ENCODE results near the gene MAGI1.

The MAGI1 gene

DNA sequence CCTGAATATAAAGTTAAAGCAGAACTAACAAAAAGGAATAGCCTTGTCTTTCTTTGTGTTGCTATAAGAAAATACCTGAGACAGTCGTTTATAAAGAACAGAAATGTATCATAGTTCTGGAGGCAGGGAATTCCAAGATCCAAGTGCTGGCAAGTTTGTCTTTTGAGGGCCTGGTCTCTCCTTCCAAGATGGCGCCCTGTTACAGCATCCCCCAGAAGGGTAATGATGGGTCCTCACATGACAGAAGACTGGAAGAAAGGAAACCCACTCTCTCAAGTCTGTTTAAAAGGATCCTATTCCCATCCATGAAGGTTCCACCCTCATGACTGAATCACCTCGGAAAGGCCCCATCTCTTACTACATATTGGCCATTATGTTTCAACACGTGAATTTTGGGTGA, 435.1 kb downstream of the MAGI1 start:
- DNase-seq: no peak

DNA sequence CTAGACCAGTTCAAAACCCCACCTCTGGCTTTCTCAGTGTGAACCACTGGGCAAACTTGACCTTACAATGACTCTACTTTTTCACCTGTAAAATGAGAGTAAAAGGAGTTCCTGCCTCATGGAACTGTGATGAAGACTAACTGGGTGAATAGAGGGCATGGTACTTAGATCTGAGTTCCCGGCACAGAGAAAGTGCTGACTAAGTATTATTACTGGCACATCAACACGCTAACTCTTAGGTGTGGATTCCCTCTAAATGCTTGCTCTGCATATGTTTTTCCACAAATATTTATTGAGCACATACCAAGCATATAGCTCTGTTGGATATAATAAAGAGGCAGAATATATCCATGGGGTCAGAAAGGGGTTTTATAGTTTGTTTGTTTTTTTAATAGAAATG, 437.8 kb downstream of the MAGI1 start:
- no peak for DNase-seq

DNA sequence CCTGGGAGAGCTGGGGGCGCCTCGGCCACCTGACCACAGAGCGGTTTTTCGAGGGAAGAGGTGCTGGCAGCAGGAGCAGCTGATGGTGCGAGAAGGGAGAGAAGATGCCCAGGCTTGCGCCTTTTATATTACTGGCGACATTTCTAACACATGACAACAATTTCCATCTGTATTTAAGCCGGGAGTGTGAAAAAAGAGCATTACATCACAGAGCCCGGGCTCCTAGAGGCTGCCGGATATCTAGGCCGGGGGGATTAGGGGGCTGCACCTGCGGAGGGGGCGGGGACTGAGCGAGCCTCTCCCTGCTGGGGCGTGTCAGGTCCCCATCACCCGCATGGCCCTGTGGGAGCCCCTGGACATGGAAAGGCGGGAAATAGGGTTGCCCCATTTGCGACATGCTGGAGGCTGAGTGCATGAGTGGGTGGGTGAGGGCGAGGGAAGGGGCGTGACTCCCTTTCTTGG, 440.7 kb downstream of the MAGI1 start:
- no peak for DNase-seq

DNA sequence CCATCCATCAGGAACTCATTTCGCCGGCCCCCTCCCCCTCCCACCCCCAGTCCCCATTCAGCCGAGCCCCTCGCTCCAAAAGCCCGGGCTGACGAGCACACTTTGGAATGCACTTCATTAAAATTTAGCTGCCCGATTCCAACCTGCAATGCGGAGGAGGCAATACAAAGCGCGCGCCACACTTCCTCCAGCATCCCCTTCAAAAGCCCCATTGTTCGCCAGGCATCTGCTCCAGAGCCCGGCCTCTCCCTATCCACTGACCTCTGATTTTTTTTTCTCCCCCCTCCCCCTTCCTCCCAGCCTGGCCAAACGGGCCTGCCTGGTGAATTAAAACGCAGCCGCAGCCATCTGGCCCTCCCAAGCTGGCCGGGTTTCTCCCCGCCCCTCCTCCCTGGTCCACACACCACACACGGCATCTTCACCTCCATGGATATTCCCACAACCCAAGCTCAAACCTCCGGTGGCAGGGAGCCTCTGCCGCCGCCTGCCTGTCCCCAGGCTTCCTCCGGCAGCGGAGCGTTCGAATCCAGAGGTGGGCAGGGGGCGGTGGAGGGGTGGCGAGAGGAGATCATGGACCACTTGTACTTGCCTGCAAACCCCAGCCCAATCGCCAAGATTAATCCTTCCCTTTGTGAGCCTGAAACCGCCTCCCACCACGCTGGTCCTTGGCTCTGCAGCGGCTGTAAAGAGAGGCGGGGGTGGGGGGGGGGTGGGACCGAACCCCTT, 441.3 kb downstream of the MAGI1 start:
- DNase-seq: peak; percentile 2

DNA sequence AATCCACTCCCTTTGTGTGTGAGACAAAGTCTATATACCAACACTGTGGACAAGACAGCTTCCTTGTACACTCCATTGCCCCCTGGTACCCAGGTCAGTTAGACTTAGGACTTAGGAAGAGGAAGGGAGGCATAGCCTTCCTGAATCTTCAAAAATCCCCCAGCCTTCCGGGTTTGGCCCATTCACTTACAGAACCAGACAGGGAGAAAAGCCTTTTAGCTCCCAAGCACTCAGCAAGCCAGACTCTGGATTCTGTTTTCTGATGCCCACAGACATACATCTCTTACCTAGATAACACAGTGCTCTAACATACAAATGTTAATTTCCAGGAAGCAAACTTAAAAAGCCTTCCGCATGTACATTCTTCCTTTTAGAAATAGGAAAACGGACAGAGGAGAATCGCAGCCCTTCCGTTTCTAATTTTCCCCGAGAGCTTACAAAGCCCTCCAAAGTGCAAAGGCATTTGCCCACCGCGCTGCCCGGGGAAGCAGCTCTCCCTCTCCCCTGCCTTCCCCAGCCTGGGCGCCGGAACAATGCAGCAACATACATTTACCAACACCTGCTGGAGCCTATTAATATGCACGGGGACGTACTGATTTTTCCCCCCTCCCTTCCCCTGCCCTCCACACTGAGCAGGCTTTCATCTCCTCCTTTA, 442.0 kb downstream of the MAGI1 start:
- DNase-seq: no peak

DNA sequence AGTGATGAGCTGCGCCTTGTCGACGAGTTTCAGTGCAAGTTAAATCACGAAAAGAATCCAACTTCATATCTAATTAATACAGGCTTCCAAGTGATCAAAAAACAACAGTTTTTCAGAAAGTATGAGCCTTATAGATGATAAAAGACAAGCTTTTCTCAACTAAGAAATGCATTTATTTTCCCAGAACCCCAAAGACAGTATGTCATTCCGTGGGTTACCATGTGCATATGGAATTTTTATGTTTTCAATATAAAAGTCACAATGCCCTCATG, 442.8 kb downstream of the MAGI1 start:
- DNase-seq: no peak

DNA sequence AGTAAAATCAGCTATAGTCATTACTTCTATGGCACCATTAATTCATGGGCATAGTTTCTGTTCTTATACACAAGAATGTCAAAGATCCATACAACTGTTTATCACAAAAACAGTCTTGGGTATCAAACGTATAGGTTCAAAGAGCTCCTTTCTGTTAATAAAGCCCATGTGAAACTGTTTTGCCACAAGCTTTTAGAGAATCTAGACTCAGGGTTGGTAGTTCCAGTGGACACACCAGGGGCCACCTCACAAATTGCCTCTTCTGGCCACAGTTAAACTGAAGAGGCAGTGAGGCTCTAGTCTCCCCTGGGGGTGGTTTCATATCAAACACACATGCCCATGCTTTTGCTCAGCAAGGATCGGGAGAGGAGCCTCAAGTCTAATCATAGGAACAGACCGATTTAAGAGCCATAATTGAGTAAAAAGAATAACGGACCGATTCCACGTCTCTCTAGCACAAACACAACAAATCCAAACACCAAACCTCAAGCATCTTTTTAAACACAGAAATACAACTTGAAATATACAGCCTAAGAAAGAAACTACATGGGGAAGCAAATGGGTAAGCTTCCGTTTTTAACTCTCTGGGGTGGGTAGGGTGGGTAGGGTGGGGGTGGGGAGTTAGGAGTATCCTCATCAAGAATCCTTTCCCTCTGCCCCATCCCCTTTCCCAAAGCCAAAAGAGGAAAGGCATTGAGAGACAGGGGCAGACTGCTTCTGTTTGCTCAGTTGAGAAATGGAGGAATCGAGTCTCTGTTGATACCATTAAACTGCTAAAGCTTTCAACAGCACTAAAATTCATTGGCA, 443.3 kb downstream of the MAGI1 start:
- no peak for DNase-seq

DNA sequence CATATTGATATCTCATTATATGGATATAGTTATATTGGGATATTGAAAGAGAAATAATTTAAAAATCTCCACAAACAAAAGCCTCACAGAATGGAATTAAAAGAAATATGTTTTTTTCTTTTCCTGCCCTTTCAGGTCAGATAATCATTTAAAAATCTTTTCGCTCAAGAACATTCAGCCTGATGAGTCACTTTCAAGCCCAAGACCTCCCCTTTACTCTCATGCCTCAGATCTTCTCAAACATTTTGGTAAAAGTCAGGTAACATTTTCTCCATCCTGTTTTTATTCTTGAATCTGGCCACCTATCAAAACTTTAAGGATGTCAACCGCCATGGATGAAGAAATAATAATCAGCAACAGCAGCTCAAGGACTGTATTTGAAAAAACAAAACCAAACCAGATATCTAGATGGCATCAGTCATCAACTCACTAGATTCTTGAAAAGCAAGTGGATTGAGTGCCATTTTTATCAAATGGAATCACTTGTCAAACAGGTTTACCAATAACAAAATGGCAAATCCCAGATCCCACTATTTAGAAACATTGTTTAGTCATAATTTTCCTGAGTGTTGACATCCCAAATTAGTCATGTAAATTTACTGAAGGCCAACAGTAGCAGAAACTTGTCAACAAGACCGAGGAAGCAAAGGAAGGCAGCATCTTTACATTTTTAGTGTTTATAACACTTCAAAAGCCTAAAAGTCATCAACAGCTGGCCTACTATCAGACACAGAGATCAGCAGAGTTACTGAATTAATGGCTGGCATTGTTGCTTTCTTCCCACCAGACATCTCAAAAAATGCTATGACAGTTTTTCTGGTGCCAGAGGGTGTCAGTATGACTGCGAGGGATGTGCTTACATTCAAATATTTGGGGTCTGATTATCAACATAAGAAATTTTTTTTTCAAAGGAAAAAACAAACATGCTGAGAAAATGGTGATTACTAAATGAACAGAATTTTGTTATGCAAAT, 444.7 kb downstream of the MAGI1 start:
- no peak for DNase-seq

DNA sequence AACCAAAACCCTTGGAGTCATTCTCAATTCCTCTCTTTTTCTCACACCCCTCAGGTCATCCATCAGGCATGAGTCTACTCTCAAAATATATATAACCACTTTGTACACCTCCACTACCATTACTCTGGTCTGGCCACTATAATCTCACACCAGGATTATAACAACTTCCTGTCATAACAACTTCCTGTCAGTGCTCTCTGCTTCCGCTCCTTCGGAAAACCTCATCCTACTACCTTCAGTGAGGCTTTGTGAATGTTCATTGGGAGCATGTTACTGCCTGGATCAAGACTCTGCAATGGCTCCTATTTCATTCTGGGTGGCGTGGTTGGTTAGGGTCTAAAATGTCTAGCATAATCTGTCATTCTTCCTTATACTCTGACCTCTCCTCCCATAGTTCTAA, 447.4 kb downstream of the MAGI1 start:
- no peak for DNase-seq

DNA sequence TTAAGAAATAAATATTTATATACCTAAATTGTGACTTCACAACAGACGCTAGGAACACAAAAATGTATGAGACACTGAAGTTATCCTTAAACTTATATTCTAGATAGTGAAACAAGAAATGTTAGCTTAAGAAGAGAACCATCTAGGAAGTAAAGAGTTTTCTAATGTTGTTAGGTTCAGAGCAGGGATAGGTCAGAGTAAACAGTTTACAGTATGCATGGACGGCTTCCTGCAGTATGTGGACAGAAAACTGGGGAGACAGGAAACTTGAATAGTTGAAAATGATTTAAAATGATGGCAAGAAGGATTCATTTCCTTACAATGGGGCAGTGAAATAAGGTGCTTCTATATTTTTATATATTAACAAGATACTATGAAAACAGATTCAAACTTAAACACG, 449.8 kb downstream of the MAGI1 start:
- DNase-seq: no peak

DNA sequence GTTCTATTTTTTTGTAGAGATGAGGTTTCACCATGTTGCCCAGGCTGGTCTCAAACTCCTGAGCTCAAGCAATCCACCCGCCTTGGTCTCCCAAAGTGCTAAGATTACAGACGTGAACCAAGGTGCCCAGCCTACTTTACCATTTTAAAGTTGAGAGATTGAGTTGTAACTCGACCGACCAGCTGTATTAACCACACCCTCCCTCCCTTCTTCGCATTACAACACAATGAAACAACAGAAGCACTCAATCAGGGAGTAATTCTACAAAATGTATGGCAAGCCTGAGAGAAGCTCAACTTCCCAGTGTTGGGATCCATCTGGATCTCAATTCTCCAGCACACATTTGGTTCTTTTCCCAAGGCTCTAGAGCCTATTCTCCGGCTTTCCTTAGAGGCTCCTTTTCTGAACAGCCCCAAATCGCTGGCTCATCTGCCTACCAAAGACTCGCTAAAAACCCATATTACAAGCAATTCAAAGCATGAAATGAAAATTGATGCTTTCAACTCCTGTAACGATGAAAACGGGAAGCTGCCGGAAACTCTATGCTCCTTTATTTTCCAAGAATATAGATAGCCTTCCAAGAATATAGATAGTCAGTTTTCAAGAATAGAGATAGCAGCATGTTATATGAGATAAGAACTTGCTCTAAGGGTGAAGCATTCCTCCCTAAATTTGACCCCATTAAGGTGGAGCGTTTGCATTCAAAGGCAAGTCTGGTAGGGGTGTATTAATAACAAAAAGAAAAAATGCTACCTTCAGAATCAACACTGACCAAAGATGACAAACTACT, 450.9 kb downstream of the MAGI1 start:
- no peak for DNase-seq

DNA sequence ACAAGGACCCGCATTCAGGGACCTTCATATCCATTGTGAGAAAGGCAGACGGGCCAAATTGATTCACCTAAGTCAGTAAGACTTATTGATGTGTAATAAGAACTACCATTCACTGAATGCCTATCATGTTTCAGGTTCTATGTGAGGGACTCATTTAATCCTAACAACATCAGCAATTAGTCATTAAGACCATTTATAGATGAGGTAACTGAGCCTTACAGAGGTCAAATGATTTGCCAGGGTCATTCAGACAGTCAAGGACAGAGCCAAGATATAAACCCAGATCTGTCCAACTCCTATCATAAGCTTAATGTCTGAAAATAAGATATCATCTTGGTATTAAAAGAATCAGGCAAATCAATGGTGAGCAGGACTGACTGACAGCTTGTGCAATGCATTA, 453.8 kb downstream of the MAGI1 start:
- no peak for DNase-seq

DNA sequence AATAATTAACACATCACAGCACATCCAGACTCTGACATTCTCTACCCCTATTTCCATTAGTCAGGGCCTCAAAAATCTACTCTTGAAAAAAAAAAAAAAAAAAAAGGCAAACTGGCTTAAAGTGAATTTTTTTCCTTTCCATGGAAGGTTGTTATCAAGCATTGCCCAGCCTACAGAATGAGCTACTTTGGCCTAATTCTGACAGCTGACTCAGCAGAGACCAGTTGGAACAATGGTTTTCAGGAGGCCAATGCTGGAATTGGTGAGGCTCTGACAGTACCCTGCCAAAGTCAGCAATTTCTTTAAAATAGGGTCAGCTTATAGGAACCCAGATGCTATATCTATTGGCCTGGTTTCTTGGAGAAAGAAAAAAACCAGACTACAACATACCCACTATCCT, 454.7 kb downstream of the MAGI1 start:
- no peak for DNase-seq

DNA sequence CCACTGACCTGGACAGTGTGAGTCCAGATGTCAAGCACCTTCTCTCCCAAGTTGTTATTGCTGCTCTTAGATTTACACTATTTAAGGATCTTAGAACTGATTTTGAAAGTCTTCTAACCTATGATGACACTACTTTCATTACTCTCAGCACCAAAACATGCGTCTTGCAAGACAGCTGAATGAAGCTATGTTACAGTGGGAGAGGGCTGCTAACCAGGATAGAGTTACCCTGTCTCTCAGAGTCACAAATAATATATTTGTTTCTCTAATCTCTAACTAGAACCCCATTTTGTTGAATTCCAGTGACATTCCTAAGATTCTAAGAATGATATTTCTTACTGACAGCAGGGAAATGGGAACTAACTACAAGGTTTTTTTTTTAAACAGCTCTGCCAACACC, 455.5 kb downstream of the MAGI1 start:
- no peak for DNase-seq

DNA sequence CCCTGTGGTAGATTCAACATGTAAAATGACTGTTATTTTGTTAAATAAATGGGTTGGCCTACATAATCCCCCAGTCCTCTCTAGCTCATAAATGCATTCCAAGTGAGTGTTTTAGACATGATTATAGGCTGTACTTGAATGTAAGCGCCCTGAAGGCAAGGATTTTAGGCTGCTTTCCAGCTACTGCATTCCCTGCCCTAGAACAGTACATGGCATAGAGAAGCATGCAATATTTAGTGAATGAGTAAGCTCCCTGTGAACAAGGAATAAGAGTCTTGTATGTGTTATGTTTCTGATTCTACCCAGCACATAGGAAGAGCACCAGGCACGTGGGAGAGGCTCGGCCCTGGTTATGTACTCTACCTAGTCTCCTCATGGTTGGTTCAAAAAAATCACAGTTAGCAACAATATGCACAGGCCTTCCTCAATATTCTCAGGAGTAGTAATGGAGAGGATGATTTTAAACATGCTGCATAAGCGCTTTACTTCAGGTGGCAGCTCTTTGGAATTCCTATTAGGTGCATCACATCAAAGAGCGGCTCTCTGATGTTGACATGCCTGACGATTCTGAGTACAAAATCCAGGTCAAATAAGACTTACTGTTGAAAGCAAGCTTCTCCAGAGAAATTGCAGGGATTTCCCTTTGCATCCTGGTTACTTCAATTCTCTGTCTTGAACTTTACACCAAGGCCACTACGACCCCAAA, 456.6 kb downstream of the MAGI1 start:
- DNase-seq: no peak

DNA sequence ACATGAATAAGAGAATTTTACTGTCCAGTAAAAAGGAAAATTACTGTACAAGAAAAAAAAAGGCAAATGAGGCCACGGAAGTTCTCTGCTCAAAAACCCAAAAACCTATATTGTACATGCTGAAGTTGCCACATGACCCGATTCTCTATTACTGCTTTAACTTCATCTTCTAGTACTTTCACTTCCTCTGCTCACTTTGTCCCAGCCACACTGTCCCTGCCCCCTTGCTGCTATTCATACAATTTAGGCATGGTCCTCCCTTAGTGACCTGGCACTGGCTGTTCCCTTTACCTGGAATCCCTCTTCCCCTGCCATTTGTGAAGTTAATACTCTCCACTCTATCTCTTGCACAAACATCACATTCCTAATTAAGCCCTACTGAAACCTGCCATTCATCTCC, 457.4 kb downstream of the MAGI1 start:
- DNase-seq: no peak

DNA sequence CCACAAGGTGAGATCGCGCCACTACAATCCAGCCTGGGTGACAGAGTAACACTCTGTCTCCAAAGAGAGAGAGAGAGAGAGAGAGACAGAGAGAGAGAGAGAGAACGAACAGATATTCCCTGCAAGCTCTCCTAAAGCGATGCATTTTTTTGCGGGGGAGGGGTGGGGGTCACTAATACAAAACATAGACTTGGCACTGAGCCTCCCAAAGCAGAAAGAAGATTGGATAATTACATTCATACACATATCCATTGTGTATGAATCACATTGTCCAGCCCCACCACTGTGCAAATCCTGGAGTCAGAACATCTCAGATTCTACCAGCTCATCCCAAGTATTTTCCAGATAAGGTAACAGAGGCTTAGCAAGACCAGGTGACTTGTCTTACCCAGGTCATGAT, 459.9 kb downstream of the MAGI1 start:
- no peak for DNase-seq

DNA sequence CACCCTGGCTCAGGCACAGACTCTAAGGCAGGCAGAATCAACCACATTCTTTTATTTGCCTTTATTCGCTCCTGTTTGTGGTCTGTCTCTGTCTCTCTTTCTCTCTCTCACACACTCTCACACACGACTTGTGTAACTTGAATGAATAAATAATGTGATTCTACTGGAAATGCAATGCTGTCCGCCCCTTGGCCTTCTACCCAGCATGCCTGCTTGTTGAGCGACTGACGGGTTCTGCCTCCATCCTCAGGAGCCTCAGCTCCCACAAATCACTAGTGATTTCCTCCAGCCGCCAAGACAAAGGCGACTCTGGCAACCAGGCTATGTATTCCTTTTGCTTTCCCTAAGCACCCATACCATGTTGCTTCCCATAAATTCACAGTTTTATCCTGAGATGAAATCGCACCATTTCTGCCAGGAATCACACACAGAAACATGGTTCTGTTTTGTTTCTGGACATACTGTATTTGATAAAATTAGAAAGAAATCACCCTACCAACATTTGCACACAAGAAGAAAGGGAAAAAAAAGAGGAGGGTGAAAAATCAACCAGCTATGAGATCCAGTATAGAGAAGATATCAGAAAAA, 460.8 kb downstream of the MAGI1 start:
- no peak for DNase-seq

DNA sequence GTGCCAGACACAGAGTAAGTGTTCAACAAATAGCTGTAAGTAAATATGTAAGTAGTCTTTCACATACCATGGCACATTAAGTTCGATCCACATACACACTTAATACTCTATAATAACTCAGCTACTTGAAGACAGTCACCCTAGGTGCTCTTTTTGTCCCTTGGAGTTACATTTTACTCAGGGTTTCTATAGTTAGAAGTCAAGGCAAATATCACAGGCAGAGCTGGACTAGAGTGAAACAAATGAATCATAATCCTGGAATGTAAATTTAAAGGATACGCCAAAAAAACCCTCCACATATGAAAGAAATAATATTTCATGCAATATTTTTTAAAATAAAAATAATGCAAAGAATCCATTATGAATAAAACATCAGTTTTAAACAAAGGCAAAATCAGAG, 461.8 kb downstream of the MAGI1 start:
- DNase-seq: no peak

DNA sequence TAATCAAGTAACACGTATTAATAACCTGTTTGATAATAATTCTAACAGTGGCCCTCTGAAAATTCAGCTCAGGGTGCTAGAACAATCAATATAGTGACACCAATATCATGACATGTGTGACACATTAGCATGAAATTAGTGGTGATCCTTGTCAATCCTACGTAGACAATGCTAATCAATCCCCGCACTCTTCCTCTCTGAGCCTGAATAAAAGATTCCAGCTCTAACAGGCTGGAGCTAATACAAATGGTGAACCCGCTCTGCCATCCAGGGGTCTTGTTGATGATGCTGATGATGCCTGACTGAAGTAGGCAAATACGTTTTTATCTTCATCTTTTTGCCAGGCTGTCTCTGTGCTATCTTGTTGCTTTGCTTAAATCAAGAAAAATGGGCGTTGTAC, 462.5 kb downstream of the MAGI1 start:
- DNase-seq: no peak

DNA sequence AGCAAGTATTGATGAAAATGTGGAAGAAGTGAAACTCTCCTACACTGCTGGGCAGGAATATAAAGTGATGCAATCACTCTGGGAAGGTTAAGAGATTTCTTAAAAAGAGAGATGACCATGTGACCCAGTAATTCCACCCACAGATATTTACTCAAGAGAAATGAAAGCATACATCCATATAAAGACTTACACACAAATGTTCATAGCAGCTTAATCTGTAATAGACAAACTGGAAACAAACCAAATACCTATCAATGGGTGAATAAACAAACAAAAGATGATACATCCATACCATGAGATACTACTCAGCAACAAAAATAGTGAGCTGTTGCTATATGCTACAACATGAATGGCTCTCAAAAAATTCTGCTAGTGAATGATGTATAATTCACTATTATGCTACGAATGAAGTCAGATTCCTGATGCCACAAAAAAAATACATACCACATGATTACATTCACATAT, 463.3 kb downstream of the MAGI1 start:
- no peak for DNase-seq

Data from DMS153 (cell line).